Osteoblast (primary cell): Measurements from ENCODE around the gene SIGLEC15. TPM values are rescaled to one million over a fixed set of nuclear protein-coding genes. Genes with fewer than 3 reads are reported as not detected.
A peak's percentile ranks its signal among the peaks of the same experiment; 100 is the strongest.
"Not testable (repeated sequence)": the region's sequence is repeated elsewhere in the genome, so short reads cannot be mapped to it uniquely, and the experiment has no call there.

Experiments
- DNase-seq: peaks from one replicate; pipeline ENCODE4 v3.0.0; 2011; ENCODE audit warnings: low spot score, mixed read lengths; ENCODE audit not compliant: insufficient read length; ENCODE audit errors: missing footprints
- H2AFZ ChIP-seq: 2 replicates; pipeline ENCODE4 v1.6.0; 2011; ENCODE audit warnings: mild to moderate bottlenecking, low read length
- H3K27ac ChIP-seq: 2 replicates; pipeline ENCODE4 v1.5.1; 2011; ENCODE audit warnings: mild to moderate bottlenecking, low read depth, low read length, moderate library complexity
- H3K27me3 ChIP-seq: 2 replicates; pipeline ENCODE4 v1.6.0; 2012; ENCODE audit warnings: mild to moderate bottlenecking, control low read depth, inconsistent platforms, low read length, moderate library complexity; ENCODE audit not compliant: insufficient read depth
- H3K36me3 ChIP-seq: 2 replicates; pipeline ENCODE4 v1.5.1; 2011; ENCODE audit warnings: mild to moderate bottlenecking, low read length, control low read depth, moderate library complexity; ENCODE audit not compliant: insufficient read depth
- H3K4me1 ChIP-seq: 2 replicates; pipeline ENCODE4 v1.5.1; 2011; ENCODE audit warnings: mild to moderate bottlenecking, low read length, control low read depth, moderate library complexity; ENCODE audit not compliant: insufficient read depth
- H3K4me2 ChIP-seq: 2 replicates; pipeline ENCODE4 v1.6.0; 2011; ENCODE audit warnings: mild to moderate bottlenecking, low read length; ENCODE audit not compliant: insufficient read depth
- H3K4me3 ChIP-seq: fragments of 200-600 bp; sonication (generic); 3 replicates; pipeline ENCODE4 v1.5.1; 2012; ENCODE audit warnings: mild to moderate bottlenecking, low read length, inconsistent platforms; ENCODE audit not compliant: insufficient read depth
- H3K79me2 ChIP-seq: 2 replicates; pipeline ENCODE4 v1.6.0; 2012; ENCODE audit warnings: mild to moderate bottlenecking, low read length, control low read depth, inconsistent platforms; ENCODE audit not compliant: insufficient read depth
- H3K9me3 ChIP-seq: 2 replicates; pipeline ENCODE4 v1.5.1; 2011; ENCODE audit warnings: low read depth, low read length, control low read depth
- H4K20me1 ChIP-seq: 2 replicates; pipeline ENCODE4 v1.6.0; 2012; ENCODE audit warnings: mild to moderate bottlenecking, low read length, control low read depth; ENCODE audit not compliant: insufficient read depth
- CTCF ChIP-seq: IDR thresholded peaks from 2 replicates; pipeline ENCODE4 v1.5.1; 2011; ENCODE audit warnings: mild to moderate bottlenecking, low read depth, low read length, moderate library complexity; ENCODE audit errors: extremely low read depth
- total RNA-seq: library from RNA; depleted of rRNA; stranded (reverse); fragments of >200 nt; gene quantifications from 2 replicates; pipeline ENCODE4 v1.2.3, GENCODE V29; 2012

SIGLEC15 gene
- total RNA-seq, 1 donor: 8.0 TPM

DNA sequence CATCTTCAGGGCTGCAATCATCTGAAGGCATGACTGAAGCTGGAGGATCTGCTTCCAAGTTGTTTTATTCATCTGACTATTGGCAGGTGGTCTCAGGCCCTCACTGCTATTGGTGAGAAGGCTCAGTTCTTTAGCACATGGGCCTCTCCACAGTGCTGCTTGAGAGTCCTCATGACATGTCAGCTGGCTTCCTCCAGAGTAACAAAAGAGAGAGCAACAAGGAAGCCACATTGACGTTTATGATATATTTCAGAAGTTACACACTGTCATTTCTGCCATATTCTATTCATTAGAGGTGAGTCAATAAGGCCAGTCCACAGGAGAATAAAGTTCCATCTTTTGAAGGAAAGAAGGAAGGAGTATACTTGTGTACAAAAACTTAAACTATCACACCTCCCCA, 7.9 kb upstream of the SIGLEC15 start:
- Histone ChIP-seq H3K27me3 (no peaks in the 10 kb centered on the region), H3K4me1 (peaks cover 16% of the 10 kb centered on the region), H3K4me3 (no peak overlapping the region), H4K20me1 (no peaks in the 10 kb centered on the region), H3K27ac (no peak overlapping the region), H3K9me3 (no peaks in the 10 kb centered on the region), H3K36me3 (no peaks in the 10 kb centered on the region), H3K4me2 (no peak overlapping the region), H3K79me2 (no peaks in the 10 kb centered on the region), H2AFZ (no peak overlapping the region)
- DNase-seq: no peak
- no peak for TF ChIP-seq CTCF

GRCh38 chr18:45818765-45819164, 6.7 kb upstream of the SIGLEC15 start:
- not testable (repeated sequence) for H3K9me3 ChIP-seq, H4K20me1 ChIP-seq, H3K36me3 ChIP-seq, H3K4me3 ChIP-seq, H2AFZ ChIP-seq, H3K27ac ChIP-seq, H3K27me3 ChIP-seq, H3K79me2 ChIP-seq, H3K4me2 ChIP-seq, DNase-seq
- peaks cover 16% of the 10 kb centered on the region for H3K4me1 ChIP-seq

GRCh38 chr18:45820106-45820745, 5.2 kb upstream of the SIGLEC15 start:
- Histone ChIP-seq H3K27me3 (no peaks in the 10 kb centered on the region), H4K20me1 (no peaks in the 10 kb centered on the region), H3K4me3 (no peak overlapping the region), H2AFZ (peak overlapping the region; percentile 31), H3K36me3 (no peaks in the 10 kb centered on the region), H3K79me2 (no peaks in the 10 kb centered on the region), H3K4me1 (peaks cover 12% of the 10 kb centered on the region), H3K4me2 (no peak overlapping the region), H3K27ac (no peak overlapping the region), H3K9me3 (no peaks in the 10 kb centered on the region)
- no peak for TF ChIP-seq CTCF
- DNase-seq: no peak

- no peak overlapping the region for H3K4me2 ChIP-seq
- H3K36me3 ChIP-seq: no peaks in the 10 kb centered on the region
- no peak overlapping the region for H2AFZ ChIP-seq
- no peak for DNase-seq
- H4K20me1 ChIP-seq: no peaks in the 10 kb centered on the region
- no peaks in the 10 kb centered on the region for H3K9me3 ChIP-seq
- no peak for TF ChIP-seq CTCF
- H3K27ac ChIP-seq: no peak overlapping the region
- no peaks in the 10 kb centered on the region for H3K27me3 ChIP-seq
- H3K4me3 ChIP-seq: no peak overlapping the region
- no peaks in the 10 kb centered on the region for H3K79me2 ChIP-seq
- peaks cover 12% of the 10 kb centered on the region for H3K4me1 ChIP-seq
Measured at GRCh38 chr18:45821026-45821425, 4.4 kb upstream of the SIGLEC15 start.
